Activated gamma-delta T cell (primary cell): ENCODE data around the gene AIFM1.

Source experiments
- DNase-seq: peaks from one replicate; lab custom pipeline; 2025; lab: John Stamatoyannopoulos, UW

AIFM1 gene

DNA sequence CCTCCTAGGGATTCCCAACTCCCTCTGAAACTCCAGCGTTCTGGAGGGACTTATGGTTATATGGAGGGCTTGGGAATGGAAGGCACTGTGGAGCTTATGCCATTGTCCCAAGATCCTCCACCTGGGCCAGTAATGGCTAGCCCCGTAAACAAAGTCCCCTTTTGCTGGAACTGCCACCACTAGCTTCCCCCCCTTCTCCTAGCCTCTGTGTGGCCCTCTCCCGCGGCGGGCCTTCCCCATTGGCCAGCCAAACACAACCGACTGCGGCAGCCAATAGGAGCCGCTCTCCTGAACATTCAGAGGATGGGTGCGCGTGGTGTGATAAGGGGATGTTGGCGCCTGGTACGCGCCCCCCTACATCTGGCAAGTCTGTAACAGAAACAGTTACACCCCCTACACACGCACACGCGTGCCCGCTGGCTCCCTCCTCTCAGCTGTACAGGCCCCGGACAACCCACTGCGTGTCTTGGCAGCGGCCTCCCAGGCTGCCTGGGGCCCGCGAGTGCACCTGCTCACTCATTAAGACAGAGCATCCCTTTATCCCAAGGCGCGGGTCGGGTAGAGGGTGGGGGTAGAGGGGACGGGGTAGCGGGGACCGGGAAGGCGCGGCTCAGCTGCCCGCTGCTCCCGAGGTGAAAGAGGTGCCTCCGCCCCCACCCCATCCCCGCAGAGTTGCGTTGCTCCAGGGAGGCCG, 5.3 kb upstream of the AIFM1 start:
- DNase-seq = peak; percentile 46

DNA sequence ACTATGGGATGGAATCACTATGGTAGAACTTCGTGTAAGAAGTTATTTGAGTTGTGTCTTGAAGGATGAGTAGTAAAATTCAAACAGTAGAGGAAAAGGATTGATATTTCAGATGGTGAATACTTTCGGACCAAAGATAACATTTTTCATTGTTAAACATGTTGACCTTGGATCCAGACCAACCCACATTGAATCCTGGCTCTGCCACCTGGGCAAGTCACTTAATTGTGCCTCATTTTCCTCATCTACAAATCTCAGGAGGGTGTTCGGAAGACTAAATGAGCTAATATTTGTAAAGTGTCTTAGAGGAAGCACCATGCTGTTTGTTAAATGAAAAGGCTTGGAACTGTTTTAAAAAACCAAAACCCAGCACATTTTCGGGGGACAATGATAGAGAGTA, 1.4 kb upstream of the AIFM1 start:
- DNase-seq = no peak

DNA sequence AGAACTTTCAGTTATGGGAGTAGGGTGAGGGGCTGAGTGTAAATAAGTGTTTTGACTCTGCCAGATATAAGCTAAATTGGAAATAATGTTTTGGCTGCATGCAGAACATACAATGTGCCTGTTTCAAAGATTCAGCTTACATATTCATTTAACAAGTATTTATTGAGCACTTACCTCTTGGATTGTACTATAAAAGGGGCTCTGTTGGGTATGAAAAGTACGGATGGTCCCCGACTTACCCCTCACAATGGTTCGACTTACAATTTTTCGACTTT, 799 bp upstream of the AIFM1 start:
- DNase-seq = no peak

DNA sequence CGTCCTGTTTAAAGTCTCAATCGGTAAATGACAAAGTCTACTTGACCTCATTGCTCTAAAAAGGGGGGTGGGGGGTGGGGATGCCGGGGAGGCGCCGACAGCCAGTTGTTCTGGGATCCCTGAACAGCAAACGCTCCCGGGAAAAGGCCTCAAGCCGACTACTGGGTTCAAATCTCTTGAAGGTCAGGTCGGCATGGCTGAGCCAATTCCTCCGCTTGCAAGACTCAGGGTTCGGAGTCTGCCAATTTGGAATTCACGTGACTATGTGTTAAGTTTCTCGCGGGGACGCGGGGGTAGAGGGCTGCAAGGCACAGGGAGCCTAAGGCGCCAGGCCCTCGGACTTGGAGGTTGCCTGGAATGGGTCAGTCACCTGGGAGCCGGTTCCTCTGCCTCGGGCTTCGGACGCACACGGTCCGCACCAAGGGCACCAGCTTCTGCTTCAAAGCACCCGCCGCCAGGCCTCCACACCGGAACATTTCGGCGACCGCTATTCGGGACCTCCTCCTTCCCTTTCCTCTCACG, 399 bp downstream of the AIFM1 start:
- no peak for DNase-seq

DNA sequence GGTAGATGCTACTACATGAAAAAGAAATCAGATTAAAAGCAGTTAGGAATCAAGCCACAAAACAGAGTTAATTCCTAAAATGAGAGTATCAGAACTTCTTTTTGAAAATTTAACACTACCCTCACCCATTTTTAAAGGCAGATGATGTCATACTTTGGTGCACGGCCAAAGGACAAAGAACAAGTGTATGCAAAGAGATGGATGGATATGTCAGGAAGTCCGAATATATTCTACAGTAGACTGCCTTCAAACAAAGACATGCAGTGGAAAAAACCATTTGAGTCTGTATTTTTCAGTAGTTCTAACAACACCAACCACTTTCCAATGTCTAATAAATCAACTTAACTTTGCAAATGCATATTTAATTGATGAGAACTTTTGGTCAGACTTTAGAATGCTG, 2.2 kb downstream of the AIFM1 start:
- no peak for DNase-seq

DNA sequence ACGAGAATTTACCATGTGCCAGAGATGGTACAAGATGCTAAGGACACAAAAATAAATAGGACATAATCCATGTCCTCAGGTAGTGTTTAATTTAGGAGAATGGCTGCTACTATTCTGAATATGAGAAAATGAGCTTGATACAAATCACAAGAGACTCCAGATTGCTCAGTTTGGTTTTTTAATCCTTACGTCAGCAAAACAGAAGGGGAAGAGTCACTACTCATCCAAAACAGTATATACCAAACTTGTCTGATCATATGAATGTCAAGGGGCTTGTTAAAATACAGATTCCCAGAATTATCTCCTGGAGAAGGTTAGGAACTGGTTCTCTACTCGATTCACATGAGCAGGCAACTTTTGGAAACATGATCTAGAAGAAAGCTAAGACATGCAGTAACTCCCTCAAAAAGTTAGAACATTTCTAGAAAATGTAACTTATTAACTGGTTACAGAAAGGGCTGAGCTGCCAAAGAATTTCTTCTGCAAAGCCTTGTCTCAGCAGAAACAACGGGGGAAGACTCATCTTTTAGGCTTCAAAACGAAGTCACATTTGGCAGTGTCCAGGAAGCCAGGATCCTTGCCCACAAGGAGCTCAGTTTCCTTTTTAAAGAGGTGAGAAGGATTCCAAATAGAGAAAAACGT, 3.4 kb downstream of the AIFM1 start:
- no peak for DNase-seq

DNA sequence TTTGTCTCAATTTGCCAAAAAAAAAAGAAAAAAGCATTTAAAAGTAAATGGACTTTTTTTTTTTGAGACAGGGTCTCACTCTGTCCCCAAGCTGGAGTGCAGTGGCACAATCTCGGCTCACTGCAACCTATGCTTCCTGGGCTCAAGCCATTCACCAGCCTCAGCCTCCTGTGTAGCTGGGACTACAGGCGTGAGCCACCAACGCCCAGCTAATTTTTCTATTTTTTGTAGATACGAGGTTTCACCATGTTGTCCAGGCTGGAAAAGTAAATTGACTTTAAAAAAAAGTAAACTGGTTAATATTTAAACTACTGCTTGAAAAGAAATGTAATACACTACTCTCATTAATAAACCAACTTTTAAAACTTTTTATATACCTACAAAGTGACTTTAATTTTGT, 5.9 kb downstream of the AIFM1 start:
- DNase-seq = no peak

DNA sequence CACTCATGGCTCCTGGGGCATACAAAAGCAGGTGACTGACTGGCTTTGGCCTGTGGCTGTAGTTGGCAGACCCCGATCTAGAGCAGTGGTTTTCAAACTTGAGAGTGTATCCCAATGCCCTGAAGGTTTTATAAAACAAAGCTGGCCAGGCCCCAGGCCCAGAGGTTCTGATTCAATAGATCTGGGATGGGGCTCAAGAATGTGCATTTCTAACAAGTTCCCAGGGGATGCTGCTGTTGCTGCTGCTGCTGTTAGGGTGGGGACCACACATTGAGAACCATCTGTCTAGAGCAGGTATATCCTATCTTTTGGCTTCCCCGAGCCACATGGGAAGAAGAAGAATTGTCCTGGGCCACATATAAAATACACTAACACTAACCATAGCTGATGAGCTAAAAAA, 7.3 kb downstream of the AIFM1 start:
- DNase-seq = no peak

DNA sequence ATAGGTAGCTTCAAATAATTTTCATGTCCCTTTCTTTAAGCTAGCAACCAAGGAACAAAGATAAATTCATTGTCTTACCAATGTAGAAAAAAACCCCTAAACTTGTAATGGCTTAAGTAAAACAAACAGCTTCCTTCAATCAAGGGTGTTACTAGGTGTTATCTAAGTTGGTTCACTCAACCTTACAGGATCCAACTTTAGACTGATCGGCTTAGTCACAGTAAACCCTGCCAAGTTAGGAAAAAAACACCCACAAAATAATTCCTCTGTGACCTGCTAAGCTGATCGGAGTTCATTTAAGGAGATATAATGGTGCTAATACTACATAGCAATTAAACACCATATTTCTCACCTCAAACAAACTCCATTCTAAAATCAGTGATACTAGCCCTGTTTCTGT, 10.1 kb downstream of the AIFM1 start:
- DNase-seq = no peak

DNA sequence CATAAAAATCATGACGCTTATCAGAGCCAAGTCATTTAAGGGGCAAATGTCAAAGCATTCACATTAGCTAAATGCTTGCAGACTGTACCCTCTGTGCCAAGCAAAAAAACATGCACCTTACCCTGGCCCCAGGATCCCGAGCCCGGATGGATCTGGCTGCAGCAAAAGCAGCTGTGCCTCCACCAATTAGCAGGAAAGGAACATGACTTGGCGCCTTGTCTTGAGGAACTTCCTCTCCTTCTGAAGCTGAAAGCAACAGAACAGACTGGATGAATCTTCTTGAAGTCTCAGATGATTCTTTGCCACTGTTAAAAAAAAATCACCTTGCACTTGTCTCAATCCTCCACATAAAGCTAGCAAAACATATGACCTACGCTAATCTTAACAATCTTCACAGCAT, 18.0 kb downstream of the AIFM1 start:
- no peak for DNase-seq

DNA sequence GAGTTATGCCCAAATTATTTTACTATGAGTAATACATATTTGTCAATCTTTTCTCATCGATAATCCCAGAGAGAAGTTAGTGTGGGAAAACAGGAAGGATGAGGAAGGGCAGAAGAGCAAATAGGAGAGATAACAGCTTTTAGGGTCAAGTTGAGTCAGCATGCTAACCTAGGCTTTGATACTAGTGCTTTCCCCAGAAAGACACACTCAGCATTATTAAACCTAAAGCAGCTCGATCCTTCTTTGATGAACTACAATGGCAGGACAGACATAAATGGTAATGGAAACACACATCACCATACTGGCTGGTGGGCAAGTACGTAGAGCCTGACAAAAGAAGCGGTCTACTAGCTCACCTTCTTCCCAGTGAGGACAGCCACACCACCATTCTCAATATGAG, 20.5 kb downstream of the AIFM1 start:
- no peak for DNase-seq

DNA sequence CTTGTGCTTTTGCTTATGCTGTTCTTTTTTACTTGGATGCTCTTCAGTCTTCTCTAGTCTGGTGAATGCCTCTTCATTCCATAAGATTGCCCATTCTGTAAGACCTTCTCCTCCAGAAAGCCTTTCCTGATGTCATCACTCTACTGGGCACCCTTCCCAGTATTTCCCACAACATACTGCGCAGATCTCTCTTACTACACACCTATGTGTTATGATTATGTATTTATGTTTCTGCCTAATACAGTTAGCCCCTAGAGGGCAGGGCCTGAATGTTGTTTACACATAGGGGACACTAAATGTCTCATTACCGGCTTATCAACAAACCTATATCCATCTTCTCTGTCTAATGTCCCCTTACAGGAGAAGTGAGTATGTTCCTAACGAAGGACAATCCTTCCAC, 21.1 kb downstream of the AIFM1 start:
- DNase-seq = no peak

DNA sequence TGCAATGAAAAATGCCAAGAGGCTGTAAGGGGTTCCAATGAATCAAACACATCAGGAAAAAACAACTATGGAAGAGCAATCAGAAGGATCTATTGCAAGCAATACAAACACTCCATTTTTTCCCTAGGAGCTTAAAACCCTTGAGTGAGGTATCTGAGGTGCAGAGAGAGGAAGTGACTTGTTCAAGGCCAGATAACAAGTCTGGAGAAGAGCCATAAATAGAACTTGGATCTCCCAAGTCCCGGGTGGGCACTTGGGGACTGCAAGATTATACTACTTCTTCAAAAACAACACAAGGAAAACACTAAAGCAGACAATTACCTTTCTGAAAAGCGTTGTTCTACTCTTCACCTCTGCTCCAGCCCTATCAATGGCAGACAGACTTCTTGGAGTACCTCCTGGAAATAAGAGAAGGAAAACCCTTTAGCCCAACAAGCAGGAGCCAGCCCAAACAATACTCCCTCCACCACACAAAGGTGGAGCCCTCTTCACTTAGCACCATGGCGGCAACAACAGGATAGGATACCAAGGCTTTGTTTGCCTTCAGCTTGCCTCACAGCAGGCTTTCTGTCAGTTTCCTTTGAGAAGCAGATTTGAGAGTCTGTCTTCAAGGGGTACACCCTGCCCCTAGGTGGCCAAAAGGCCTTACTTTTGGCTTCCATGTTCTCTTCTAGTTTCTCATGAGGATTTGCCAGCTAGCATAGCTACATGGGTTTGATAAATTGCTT, 26.0 kb downstream of the AIFM1 start:
- no peak for DNase-seq

DNA sequence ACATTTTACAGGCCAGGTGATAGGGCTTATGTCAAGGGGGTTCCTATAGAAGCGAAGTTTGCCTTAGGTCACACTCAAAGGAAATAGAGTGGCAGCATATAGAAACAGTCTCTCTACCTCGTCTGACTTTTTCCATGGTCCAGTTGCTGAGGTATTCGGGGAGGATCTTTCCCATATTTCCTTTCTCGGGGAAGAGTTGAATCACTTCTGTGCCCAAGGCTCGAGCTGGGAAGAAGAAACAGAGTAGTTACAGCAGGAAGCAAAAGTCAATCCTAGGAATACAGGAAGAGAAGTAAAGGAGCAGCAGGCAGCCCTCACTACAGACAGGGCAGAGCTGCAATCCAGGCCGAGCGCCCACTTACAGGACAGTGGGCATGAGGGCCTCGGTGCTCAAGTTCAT, 28.7 kb downstream of the AIFM1 start:
- no peak for DNase-seq

DNA sequence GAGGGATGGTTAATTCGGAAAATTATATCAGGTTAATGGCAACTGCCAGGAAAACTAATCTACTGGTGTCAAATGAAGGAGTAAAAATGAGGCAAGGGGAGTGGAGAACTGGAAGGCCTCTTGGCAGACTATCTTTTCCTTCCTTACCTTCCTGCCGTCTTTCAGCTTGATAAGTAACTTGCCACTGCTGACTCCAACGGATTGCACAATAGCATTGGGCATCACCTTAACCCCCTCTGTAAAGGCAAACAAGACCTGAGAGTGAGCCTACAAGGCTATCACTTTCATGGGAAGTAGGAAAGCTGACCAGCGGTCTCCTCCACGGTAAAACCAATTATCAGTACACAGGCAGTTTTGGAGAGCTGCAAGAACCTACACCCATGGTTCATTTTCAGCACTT, 29.1 kb downstream of the AIFM1 start:
- no peak for DNase-seq

DNA sequence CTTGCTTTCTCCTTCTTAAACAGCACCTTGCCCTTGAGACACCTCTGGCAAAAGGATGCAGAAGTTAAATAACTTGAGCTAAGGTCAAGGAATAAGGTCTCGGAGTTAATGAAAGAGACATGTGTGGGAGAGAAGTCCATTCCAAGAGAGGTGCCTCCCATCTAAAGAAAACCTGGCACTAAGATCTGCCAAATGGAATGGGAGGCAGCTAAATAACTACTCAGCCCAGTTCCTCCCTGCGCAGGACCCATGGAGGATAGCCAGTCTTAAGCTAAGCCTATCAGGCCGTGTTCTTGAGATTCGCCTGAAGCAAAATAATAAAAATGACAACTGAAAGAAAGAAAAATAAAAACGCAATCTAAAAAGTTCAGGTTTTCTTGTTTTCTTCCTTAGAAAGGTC, 34.7 kb downstream of the AIFM1 start:
- no peak for DNase-seq

DNA sequence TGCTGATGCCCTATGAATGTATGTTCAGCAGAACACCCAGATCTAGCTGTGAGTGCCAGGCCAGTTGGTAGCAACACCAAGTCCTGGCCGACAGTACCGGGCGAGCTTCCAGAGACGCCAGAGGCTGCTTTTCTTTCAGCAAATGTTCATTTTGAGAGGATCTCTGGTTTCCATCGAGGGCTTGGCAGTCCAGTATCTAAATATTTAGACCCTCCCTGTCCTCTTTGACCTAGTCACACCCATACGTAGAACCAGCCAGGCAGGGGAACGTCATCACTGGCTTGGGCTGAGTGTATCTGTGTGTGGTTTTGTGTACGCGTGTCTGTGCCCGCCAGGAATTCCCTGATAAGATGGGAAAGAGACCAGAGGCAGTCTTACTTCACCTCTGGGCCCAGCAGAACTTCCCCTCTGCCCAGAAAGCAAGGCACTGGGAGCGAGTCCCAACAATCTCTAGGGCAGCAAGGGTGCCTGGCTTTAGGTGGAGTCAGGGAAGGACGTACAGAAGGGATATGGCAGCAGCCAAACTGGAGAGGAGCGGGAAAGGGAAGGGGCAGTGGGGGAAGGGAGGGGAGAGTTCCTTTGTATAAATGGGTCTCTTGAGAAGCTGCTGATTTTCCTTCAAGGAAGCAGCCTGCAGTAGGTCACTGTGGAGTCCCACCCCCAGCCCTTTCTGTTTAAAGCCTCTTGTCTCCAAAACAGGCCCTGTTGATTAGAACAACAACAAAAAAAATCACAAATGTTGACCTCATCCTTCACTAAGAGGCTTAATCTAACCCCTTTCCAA, 40.4 kb downstream of the AIFM1 start:
- no peak for DNase-seq

DNA sequence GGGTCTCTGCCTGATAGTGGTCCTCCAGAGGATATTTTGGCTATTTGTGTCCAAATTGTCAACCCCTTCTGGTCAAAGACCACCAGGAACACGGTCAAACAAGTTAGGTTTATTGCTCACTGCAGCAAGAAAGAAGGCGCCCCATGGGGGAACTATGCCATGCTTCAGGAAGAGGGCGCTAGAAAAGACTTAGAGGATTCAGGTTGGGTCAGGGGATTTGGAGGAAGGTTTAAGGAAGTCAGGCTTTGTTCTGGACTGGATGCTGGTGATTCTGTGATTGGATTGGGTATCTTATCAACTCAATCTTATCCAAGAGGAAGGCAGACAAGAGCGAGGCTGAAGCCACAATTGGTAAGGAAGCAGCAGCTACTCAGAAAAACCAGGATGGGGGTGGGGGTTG, 41.1 kb downstream of the AIFM1 start:
- DNase-seq = no peak

DNA sequence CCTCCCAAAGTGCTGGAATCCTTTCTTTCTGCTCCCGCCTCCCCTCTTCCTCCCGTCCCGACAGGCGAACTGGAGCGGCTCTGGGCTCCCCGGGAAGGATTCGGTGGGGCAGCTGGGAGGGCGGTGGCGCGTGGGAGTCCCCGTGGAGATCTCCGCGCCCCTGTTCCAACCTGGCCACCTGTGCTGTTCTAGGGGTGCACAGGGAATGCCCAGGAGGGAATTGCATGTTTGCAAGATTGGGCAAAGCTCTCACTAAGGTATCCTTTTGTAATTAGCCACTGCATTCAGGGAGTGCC, 44.2 kb downstream of the AIFM1 start:
- DNase-seq = no peak

DNA sequence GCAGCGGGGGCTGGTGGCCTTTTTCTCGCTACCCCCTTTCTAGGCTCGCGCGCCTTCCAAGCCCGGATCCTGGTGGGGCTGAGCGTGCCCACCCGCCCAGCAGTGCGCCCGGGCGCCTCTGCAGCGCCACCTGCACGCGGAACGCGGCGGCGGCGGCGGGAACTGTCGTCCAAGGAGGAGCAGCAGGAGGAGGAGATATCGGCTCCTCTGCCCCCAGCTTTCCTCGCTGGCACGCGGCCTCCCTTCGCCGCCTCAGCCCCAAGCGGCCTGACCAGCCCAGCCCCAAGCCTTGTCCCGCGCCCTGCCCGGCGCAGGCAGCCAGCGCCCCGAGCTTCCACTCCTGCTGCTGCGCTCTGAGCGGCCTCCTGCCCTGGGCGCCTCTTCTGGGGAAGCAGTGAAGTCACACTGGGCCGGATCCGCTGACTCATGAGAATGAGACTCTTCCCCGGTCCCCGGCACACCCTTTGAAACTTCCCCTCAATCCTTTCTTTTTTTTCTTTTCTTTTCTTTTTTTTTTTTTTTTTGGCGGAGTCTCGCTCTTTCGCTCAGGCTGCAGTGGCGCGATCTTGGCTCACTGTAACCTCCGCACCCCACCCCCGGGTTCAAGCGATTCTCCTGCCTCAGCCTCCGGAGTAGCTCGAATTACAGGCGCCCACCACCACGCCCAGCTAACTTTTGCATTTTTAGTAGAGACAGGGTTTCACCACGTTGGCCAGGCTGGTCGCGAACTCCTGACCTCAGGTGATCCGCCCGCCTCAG, 44.7 kb downstream of the AIFM1 start:
- peak; percentile 41 for DNase-seq

DNA sequence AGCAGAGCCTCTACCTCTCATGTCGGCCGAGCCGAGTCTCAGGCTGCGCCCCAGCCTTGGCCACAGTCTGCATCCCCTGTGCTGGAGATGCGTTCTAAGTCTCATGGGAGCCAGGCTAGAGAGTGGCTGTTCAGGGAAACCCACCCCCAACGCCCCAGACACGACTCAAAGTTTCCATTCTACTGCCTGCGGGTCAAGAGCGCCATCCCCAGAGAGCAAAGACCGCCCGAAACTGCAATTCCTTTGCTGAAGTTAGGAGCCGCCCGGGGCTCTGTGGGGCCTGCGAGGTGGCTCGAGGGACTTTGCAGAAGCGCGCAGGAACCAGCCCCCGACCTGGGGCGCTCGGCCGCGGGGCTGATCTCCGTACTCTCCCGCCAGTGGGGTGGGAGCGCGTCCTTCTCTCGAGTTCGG, 45.3 kb downstream of the AIFM1 start:
- DNase-seq = no peak

DNA sequence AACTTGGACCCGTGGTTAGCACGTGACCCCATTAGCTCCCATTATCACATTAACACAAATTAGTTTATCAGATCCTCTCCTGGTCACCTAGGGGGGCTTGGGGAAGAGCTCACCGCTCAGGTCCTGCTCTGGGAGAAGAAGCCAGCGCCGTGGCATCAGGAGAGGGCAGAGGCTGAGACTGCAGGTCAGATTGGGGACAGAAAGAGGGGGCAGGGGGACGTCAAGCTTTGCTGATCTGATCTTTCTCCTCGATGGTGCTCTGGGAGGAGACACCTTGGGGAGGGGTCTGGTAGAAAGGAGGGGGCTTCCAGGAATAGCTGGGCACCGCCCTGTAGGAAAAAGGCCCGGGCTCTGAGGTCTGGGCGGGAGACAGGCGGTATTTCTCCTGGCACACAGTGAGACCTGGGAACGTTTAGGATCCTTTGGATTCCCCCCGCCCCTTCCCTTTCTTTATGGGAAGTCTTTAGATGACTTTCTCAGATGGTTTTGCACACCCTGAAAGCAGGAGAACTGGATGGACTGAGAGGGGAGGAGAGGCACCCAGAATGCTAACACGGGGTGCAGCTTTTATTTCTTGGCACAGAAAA, 46.2 kb downstream of the AIFM1 start:
- DNase-seq = no peak
